ENCODE results near the gene HADH.

HADH gene

GRCh38 chr4:108080747-108081146 lies 91.1 kb downstream of the HADH start:
- DNase-seq (ENCODE audit: insufficient read length, low spot score): no peak
- no peak for FAIRE-seq
- TF ChIP-seq POLR2A (IDR thresholded peaks at IDR 0.05; ENCODE audit: low read depth, low read length): no peak

DNA sequence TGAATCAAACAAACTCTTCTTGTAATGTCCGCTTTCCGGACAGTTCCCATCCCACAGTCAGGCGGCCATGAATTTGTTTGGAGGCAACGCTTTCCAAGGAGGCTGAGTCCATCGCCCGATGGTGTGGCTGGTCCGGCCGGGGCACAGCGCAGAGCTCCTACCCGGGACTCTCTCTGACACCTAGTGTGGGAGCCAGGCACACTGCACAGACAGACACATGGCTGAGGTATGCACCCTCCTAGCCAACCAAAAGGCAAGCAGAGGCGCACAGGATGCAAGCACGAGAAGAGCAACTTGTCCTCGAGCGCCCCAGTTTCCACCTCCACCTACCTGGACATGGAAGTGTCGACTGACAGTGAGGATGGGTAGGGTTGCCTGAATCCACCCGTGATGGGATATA lies 91.6 kb downstream of the HADH start:
- no peak for DNase-seq (ENCODE audit: insufficient read length, low spot score)
- no peak for TF ChIP-seq POLR2A (IDR thresholded peaks at IDR 0.05; ENCODE audit: low read depth, low read length)
- FAIRE-seq: no peak

Data from H54 (cell line).